HEK293 (cell line): ENCODE results near the gene IBA57.

ENCODE experiments used
- CTCF ChIA-PET: fragments of 350-600 bp; formaldehyde crosslinking; extraction: SDS; loops from one replicate; lab custom pipeline; 2021; ENCODE audit warnings: antibody characterized with exemption; lab: Yijun Ruan, JAX
- POLR2A ChIA-PET: fragments of 300-600 bp; formaldehyde crosslinking; extraction: SDS; loops from one replicate; lab custom pipeline; 2020; ENCODE audit warnings: antibody characterized with exemption, inconsistent platforms; lab: Yijun Ruan, JAX
- H3K27ac ChIP-seq: fragments of 200-500 bp; sonication (Bioruptor generic); 2 replicates; pipeline ENCODE4 v1.5.1; 2014; ENCODE audit warnings: low read depth, low read length, control low read depth, inconsistent platforms; ENCODE audit errors: extremely low read depth
- H3K36me3 ChIP-seq, 2 experiments: fragments of 200-500 bp in 1 of 2; sonication (Bioruptor generic) in 1 of 2; 1 replicate in 1 of 2; 2 replicates in 1 of 2; pipeline ENCODE4 v1.5.1; 2014 to 2017; ENCODE audit warnings: inconsistent platforms in 2 of 2, low read length in 2 of 2; ENCODE audit not compliant: control insufficient read depth in 2 of 2, insufficient read depth in 1 of 2
- H3K4me1 ChIP-seq: fragments of 200-500 bp; sonication (Bioruptor generic); 2 replicates; pipeline ENCODE4 v1.5.1; 2014; ENCODE audit warnings: mild to moderate bottlenecking, low read length, inconsistent platforms; ENCODE audit not compliant: control insufficient read depth, insufficient read depth
- H3K4me3 ChIP-seq: 2 replicates; pipeline ENCODE4 v1.5.1; 2011; ENCODE audit warnings: low read depth, mild to moderate bottlenecking, control low read depth, low read length, moderate library complexity
- H3K9me3 ChIP-seq: fragments of 200-500 bp; sonication (Bioruptor generic); 2 replicates; pipeline ENCODE4 v1.5.1; 2014; ENCODE audit warnings: low read depth, low read length, inconsistent platforms; ENCODE audit not compliant: control insufficient read depth, insufficient read depth
- BCL11B ChIP-seq: fragments of 450-650 bp; formaldehyde crosslinking; IDR thresholded peaks from 2 replicates; pipeline ENCODE4 v1.5.1; 2016; ENCODE audit warnings: low read depth, missing biosample characterization, missing genetic modification characterization
- GLI4 ChIP-seq: fragments of 450-650 bp; formaldehyde crosslinking; IDR thresholded peaks from 2 replicates; pipeline ENCODE4 v1.5.1; 2016; ENCODE audit warnings: missing biosample characterization, missing genetic modification characterization
- ZFP3 ChIP-seq: fragments of 450-650 bp; formaldehyde crosslinking; IDR thresholded peaks from 2 replicates; pipeline ENCODE4 v1.5.1; 2016; ENCODE audit warnings: low read depth, missing biosample characterization, missing genetic modification characterization
- ZNF112 ChIP-seq: fragments of 450-650 bp; formaldehyde crosslinking; IDR thresholded peaks from 2 replicates; pipeline ENCODE4 v1.5.0; 2017; ENCODE audit warnings: missing biosample characterization, missing genetic modification characterization
- ZNF157 ChIP-seq: fragments of 450-650 bp; formaldehyde crosslinking; IDR thresholded peaks from 2 replicates; pipeline ENCODE4 v1.5.1; 2016; ENCODE audit warnings: missing biosample characterization, missing genetic modification characterization
- ZNF19 ChIP-seq: fragments of 450-650 bp; formaldehyde crosslinking; IDR thresholded peaks from 2 replicates; pipeline ENCODE4; 2016; ENCODE audit warnings: missing biosample characterization, missing genetic modification characterization, low read depth
- ZNF354C ChIP-seq: fragments of 450-650 bp; formaldehyde crosslinking; IDR thresholded peaks from 2 replicates; pipeline ENCODE4 v1.5.1; 2016; ENCODE audit warnings: missing biosample characterization, missing genetic modification characterization, low read depth, borderline replicate concordance
- ZNF416 ChIP-seq: fragments of 450-650 bp; formaldehyde crosslinking; IDR thresholded peaks from 2 replicates; pipeline ENCODE4 v1.5.1; 2016; ENCODE audit warnings: missing biosample characterization, missing genetic modification characterization
- ZNF433 ChIP-seq: fragments of 450-650 bp; formaldehyde crosslinking; IDR thresholded peaks from 2 replicates; pipeline ENCODE4 v1.5.1; 2016; ENCODE audit warnings: missing biosample characterization, missing genetic modification characterization, low read depth
- ZNF529 ChIP-seq: fragments of 450-650 bp; formaldehyde crosslinking; IDR thresholded peaks from 2 replicates; pipeline ENCODE4 v1.5.1; 2017; ENCODE audit warnings: missing genetic modification characterization, missing biosample characterization; ENCODE audit not compliant: insufficient replicate concordance
- ZNF549 ChIP-seq: fragments of 450-650 bp; IDR thresholded peaks from 2 replicates; pipeline ENCODE4 v1.5.1; 2018; ENCODE audit warnings: missing biosample characterization, missing genetic modification characterization, mild to moderate bottlenecking, inconsistent platforms, moderate library complexity
- ZNF621 ChIP-seq: fragments of 450-650 bp; formaldehyde crosslinking; IDR thresholded peaks from 2 replicates; pipeline ENCODE4 v1.5.1; 2017; ENCODE audit warnings: missing biosample characterization, missing genetic modification characterization
- ZNF654 ChIP-seq: fragments of 450-650 bp; formaldehyde crosslinking; IDR thresholded peaks from 2 replicates; pipeline ENCODE4 v1.5.1; 2016; ENCODE audit warnings: low read depth, missing biosample characterization, missing genetic modification characterization
- TF ChIP-seq, protein P1 (sequence below): fragments of 450-650 bp; formaldehyde crosslinking; IDR thresholded peaks from 2 replicates; pipeline ENCODE4 v1.5.1; 2016; ENCODE audit warnings: missing biosample characterization, missing genetic modification characterization
- TF ChIP-seq, protein P2 (sequence below): fragments of 450-650 bp; formaldehyde crosslinking; IDR thresholded peaks from 2 replicates; pipeline ENCODE4; 2016; ENCODE audit warnings: missing biosample characterization, missing genetic modification characterization
- TF ChIP-seq, protein P3 (sequence below): fragments of 450-650 bp; formaldehyde crosslinking; IDR thresholded peaks from 2 replicates; pipeline ENCODE4 v1.5.1; 2016; ENCODE audit warnings: missing biosample characterization, missing genetic modification characterization
- TF ChIP-seq, protein P4 (sequence below): fragments of 450-650 bp; formaldehyde crosslinking; IDR thresholded peaks from 2 replicates; pipeline ENCODE4 v1.5.0; 2017; ENCODE audit warnings: missing biosample characterization, missing genetic modification characterization, borderline replicate concordance

Gene IBA57

DNA sequence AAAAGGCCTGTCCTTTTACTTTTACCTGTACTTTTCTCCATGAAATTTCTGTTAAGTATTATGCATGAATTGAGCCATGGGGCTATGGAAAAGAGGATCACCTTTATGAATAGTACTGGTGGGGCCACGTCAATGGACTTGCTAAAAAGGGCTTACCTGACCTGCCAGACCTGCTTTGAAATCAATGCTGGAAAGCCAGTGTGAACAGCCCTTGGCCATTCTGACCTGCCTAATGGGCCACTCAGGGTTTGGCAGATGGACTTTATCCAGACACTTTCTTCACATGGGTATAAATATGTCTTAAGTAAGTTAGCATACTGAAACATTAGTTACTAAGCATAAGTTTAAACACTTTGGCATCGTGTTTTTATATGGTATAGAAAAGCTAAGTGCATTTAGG lies 33.8 kb upstream of the IBA57 start:
- POLR2A ChIA-PET, result no interaction called here
- TF ChIP-seq BCL11B (tag by site-specific recombination) (no peak), ZNF621 (tag by site-specific recombination) (no peak), ZNF19 (tag by site-specific recombination) (no peak), ZFP3 (no peak), GLI4 (tag by site-specific recombination) (no peak), ZNF529 (tag by site-specific recombination) (no peak), ZNF433 (no peak), ZNF654 (tag by site-specific recombination) (no peak), ZNF157 (no peak), ZNF416 (no peak), ZNF112 (no peak)
- TF ChIP-seq, protein P1, sequence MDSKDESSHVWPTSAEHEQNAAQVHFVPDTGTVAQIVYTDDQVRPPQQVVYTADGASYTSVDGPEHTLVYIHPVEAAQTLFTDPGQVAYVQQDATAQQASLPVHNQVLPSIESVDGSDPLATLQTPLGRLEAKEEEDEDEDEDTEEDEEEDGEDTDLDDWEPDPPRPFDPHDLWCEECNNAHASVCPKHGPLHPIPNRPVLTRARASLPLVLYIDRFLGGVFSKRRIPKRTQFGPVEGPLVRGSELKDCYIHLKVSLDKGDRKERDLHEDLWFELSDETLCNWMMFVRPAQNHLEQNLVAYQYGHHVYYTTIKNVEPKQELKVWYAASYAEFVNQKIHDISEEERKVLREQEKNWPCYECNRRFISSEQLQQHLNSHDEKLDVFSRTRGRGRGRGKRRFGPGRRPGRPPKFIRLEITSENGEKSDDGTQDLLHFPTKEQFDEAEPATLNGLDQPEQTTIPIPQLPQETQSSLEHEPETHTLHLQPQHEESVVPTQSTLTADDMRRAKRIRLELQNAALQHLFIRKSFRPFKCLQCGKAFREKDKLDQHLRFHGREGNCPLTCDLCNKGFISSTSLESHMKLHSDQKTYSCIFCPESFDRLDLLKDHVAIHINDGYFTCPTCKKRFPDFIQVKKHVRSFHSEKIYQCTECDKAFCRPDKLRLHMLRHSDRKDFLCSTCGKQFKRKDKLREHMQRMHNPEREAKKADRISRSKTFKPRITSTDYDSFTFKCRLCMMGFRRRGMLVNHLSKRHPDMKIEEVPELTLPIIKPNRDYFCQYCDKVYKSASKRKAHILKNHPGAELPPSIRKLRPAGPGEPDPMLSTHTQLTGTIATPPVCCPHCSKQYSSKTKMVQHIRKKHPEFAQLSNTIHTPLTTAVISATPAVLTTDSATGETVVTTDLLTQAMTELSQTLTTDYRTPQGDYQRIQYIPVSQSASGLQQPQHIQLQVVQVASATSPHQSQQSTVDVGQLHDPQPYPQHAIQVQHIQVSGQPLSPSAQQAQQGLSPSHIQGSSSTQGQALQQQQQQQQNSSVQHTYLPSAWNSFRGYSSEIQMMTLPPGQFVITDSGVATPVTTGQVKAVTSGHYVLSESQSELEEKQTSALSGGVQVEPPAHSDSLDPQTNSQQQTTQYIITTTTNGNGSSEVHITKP (tag by site-specific recombination), result no peak
- TF ChIP-seq, protein P2, sequence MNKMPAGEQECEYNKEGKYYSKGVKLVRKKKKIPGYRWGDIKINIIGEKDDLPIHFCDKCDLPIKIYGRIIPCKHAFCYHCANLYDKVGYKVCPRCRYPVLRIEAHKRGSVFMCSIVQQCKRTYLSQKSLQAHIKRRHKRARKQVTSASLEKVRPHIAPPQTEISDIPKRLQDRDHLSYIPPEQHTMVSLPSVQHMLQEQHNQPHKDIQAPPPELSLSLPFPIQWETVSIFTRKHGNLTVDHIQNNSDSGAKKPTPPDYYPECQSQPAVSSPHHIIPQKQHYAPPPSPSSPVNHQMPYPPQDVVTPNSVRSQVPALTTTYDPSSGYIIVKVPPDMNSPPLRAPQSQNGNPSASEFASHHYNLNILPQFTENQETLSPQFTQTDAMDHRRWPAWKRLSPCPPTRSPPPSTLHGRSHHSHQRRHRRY (tag by site-specific recombination), result no peak
- TF ChIP-seq, protein P3, sequence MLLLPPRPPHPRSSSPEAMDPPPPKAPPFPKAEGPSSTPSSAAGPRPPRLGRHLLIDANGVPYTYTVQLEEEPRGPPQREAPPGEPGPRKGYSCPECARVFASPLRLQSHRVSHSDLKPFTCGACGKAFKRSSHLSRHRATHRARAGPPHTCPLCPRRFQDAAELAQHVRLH, result no peak
- TF ChIP-seq, protein P4, sequence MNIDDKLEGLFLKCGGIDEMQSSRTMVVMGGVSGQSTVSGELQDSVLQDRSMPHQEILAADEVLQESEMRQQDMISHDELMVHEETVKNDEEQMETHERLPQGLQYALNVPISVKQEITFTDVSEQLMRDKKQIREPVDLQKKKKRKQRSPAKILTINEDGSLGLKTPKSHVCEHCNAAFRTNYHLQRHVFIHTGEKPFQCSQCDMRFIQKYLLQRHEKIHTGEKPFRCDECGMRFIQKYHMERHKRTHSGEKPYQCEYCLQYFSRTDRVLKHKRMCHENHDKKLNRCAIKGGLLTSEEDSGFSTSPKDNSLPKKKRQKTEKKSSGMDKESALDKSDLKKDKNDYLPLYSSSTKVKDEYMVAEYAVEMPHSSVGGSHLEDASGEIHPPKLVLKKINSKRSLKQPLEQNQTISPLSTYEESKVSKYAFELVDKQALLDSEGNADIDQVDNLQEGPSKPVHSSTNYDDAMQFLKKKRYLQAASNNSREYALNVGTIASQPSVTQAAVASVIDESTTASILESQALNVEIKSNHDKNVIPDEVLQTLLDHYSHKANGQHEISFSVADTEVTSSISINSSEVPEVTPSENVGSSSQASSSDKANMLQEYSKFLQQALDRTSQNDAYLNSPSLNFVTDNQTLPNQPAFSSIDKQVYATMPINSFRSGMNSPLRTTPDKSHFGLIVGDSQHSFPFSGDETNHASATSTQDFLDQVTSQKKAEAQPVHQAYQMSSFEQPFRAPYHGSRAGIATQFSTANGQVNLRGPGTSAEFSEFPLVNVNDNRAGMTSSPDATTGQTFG, result no peak
- TF ChIP-seq, all 188 proteins: peak for 0
- H3K9me3 ChIP-seq, result no peaks in the 10 kb centered on the region
- H3K27ac ChIP-seq, result no peak overlapping the region
- no peaks in the 10 kb centered on the region for H3K36me3 ChIP-seq
- CTCF ChIA-PET, result interaction anchor here (1.5 to 4.2 kb wide), 10 partner anchors 8 to 383 kb away, joined by 4 to 57 read pairs (median 10); partner anchors contain the start of genes GUK1, IBA57 and MRPL55
- H3K4me1 ChIP-seq, result no peaks in the 10 kb centered on the region
- H3K4me3 ChIP-seq, result no peak overlapping the region

DNA sequence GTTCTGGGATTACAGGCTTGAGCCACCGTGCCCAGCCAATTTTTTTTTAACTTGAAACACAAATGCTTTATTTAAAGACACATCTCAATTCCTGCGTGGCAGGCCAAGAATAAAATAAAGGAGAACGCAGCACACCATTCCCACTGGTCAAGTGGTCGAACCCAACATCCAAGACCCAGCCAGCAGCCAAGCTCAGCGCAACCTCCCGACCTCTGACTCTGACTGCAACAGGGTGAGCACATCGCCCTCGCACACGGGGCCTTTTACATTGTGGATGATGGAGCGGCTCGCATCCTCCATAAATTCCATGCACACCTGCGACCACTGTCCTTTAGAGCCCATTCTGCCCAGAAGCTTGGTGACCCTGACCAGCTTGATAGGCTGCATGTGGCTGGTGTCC lies 31.0 kb upstream of the IBA57 start:
- Histone ChIP-seq H3K9me3 (no peaks in the 10 kb centered on the region), H3K27ac (no peak overlapping the region), H3K4me3 (no peak overlapping the region), H3K36me3 (no peaks in the 10 kb centered on the region), H3K4me1 (no peaks in the 10 kb centered on the region)
- TF ChIP-seq ZNF549 (tag by site-specific recombination) (no peak), ZNF354C (tag by site-specific recombination) (no peak)
- ChIA-PET POLR2A (interaction anchor here (0.5 kb wide), 1 partner anchor 42 kb away, joined by 6 read pairs; no protein-coding TSS in a partner anchor), CTCF (no interaction called here)
